SU-DHL-6 (cell line): Measurements from ENCODE around the gene ARMH1.

Experiments
- H2AFZ ChIP-seq: fragments of 200-600 bp; sonication (generic); 2 replicates; pipeline ENCODE4 v1.6.1; 2014; ENCODE audit warnings: low read depth, mild to moderate bottlenecking, moderate library complexity, mixed read lengths, antibody characterized with exemption, low read length; ENCODE audit not compliant: severe bottlenecking
- H3F3A ChIP-seq: fragments of 200-600 bp; shearing (Covaris generic); 2 replicates; pipeline ENCODE4 v1.6.0; 2016; ENCODE audit warnings: antibody characterized with exemption, mild to moderate bottlenecking; ENCODE audit not compliant: insufficient read depth
- H3K27ac ChIP-seq: fragments of 200-600 bp; sonication (generic); 2 replicates; pipeline ENCODE4 v1.5.1; 2016; ENCODE audit warnings: low read depth, mild to moderate bottlenecking, low read length, moderate library complexity, mixed read lengths
- H3K27me3 ChIP-seq: fragments of 200-600 bp; sonication (generic), shearing (Covaris generic); 2 replicates; pipeline ENCODE4 v1.6.0; 2014; ENCODE audit warnings: mild to moderate bottlenecking, low read length
- H3K36me3 ChIP-seq: fragments of 200-600 bp; sonication (generic); 2 replicates; pipeline ENCODE4 v1.6.1; 2014; ENCODE audit warnings: mild to moderate bottlenecking, low read length, mixed read lengths
- H3K4me2 ChIP-seq: fragments of 300-600, 200-600 bp; shearing (Covaris generic), sonication (generic); 2 replicates; pipeline ENCODE4 v1.6.0; 2014; ENCODE audit warnings: low read length, low read depth, mild to moderate bottlenecking; ENCODE audit not compliant: poor library complexity, severe bottlenecking
- H3K4me3 ChIP-seq: fragments of 200-600 bp; sonication (generic); 2 replicates; pipeline ENCODE4 v1.5.1; 2014; ENCODE audit warnings: antibody characterized with exemption, low read length, mild to moderate bottlenecking, mixed read lengths; ENCODE audit not compliant: insufficient read depth, poor library complexity, severe bottlenecking
- H3K79me2 ChIP-seq: fragments of 200-600 bp; sonication (generic); 2 replicates; pipeline ENCODE4 v1.6.1; 2014; ENCODE audit warnings: mild to moderate bottlenecking, low read length, moderate library complexity; ENCODE audit not compliant: insufficient read depth
- H3K9ac ChIP-seq: fragments of 200-600 bp; sonication (generic); 2 replicates; pipeline ENCODE4 v1.7.0; 2014; ENCODE audit warnings: mild to moderate bottlenecking, low read length
- H3K9me2 ChIP-seq: fragments of 200-600 bp; sonication (generic); replicated peaks from 2 replicates; pipeline ENCODE4 v1.6.1; 2014; ENCODE audit warnings: low read length; ENCODE audit not compliant: insufficient read depth
- H3K9me3 ChIP-seq: fragments of 200-600 bp; sonication (generic); 2 replicates; pipeline ENCODE4 v1.6.1; 2014; ENCODE audit warnings: low read length, mixed read lengths; ENCODE audit not compliant: insufficient read depth
- H4K20me1 ChIP-seq: fragments of 200-600 bp; sonication (generic); 2 replicates; pipeline ENCODE4 v1.6.1; 2014; ENCODE audit warnings: low read depth, mild to moderate bottlenecking, antibody characterized with exemption, low read length, moderate library complexity, mixed read lengths
- EZH2phosphoT487 ChIP-seq: fragments of 200-600 bp; sonication (generic), shearing (Covaris generic); conservative IDR thresholded peaks from 2 replicates; pipeline ENCODE4 v1.6.1; 2018; ENCODE audit warnings: mild to moderate bottlenecking, antibody characterized with exemption, low read length, moderate library complexity, mixed read lengths
- TF ChIP-seq, protein P1 (sequence below): fragments of 200-600 bp; sonication (generic); IDR thresholded peaks from one replicate; pipeline ENCODE4 v1.5.1; 2017; ENCODE audit warnings: antibody characterized with exemption, mild to moderate bottlenecking, low read length, moderate library complexity; ENCODE audit not compliant: insufficient read depth, poor library complexity, severe bottlenecking

Gene ARMH1

DNA sequence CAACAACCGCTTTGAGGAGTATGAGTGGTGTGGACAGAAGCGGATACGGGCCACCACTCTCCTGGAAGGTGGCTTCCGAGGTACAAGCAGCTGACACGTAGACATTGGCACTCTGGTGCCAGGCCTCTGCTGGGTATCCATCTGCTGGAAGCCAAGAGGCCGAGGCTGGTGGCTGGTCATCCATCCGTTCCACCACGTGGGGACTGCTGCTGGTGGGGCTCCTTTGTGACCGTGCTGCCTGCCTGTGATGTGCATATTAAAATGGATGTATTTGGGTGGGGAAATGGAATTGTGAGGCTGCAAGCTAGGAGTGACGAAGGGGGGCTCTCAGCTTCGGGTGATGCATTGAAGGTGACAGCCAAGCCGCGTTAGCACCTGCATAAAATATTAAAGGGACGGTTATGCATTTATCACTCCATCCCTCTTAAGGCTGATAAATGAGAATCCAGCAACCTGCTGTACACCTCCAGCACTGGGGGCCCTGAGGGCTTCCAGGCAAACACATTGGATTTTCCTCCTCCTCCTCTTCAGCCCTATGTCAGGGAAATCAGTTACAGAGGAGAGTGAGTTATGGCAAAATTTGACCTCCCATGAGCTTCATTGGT, 38.3 kb upstream of the ARMH1 start:
- H3K9me2 ChIP-seq, result no peaks in the 10 kb centered on the region
- H3K9me3 ChIP-seq, result no peaks in the 10 kb centered on the region
- H3K9ac ChIP-seq, result no peak overlapping the region
- 0 out of 2 replicates have a peak, but pooled peaks cover 1% of the 10 kb centered on the region for H3F3A ChIP-seq
- H3K4me3 ChIP-seq, result no peak overlapping the region
- H4K20me1 ChIP-seq, result no peaks in the 10 kb centered on the region
- TF ChIP-seq EZH2phosphoT487, result no peak
- TF ChIP-seq, protein P1, sequence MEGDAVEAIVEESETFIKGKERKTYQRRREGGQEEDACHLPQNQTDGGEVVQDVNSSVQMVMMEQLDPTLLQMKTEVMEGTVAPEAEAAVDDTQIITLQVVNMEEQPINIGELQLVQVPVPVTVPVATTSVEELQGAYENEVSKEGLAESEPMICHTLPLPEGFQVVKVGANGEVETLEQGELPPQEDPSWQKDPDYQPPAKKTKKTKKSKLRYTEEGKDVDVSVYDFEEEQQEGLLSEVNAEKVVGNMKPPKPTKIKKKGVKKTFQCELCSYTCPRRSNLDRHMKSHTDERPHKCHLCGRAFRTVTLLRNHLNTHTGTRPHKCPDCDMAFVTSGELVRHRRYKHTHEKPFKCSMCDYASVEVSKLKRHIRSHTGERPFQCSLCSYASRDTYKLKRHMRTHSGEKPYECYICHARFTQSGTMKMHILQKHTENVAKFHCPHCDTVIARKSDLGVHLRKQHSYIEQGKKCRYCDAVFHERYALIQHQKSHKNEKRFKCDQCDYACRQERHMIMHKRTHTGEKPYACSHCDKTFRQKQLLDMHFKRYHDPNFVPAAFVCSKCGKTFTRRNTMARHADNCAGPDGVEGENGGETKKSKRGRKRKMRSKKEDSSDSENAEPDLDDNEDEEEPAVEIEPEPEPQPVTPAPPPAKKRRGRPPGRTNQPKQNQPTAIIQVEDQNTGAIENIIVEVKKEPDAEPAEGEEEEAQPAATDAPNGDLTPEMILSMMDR, result no peak
- H3K27ac ChIP-seq, result no peak overlapping the region
- no peaks in the 10 kb centered on the region for H3K27me3 ChIP-seq
- H2AFZ ChIP-seq, result no peak overlapping the region
- H3K4me2 ChIP-seq, result no peak overlapping the region
- H3K36me3 ChIP-seq, result no peaks in the 10 kb centered on the region
- peaks cover 11% of the 10 kb centered on the region; the same call in 1 of the 2 replicates for H3K79me2 ChIP-seq

DNA sequence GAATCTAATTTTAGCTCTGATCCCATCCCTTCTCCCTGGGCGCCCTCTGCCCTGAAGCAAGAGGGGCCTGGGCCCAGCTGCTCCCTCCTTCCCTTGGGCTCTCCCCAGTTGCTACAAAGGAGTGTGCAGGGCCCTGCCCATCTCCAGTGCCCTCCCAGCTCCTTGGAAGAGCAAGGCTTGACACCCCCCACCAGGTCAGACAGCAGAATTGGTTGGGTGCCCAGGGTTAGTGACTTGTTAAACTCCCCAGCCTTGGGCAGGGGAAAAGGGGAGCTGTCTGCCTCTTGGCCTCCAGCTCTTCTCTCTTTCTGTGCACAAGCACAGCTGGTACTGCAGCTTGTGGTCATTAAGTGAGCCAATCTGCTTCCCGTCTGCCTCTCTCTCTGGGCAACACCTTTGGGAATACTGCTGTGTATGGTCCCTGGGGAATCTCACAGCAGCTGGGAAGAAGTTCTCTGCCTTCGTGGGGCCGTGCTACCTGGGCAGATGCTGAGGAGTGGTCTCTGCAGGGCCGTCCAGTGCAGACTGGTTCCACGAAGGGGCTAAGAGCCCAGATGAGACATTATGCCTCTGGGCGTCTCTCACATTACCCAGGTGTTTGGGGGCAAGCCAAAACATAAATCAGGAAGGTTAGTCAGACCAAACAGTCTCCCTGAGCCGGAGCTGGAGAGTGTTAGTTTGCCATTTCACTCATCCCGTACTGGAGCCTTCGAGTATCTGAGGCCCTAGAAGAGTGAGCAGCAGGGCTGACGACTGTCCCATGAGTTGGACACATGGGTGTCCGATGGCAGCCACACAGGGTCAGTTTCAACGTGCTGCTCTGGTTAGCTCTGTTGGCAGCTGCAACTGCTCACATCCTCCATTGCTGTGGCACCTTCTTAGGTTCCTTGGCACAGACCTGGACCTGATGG, 37.6 kb upstream of the ARMH1 start:
- Histone ChIP-seq H2AFZ (no peak overlapping the region), H3K79me2 (peaks cover 11% of the 10 kb centered on the region; the same call in 1 of the 2 replicates), H3K27me3 (no peaks in the 10 kb centered on the region), H3K9me3 (no peaks in the 10 kb centered on the region), H3K36me3 (no peaks in the 10 kb centered on the region), H3K4me3 (no peak overlapping the region), H3K9ac (no peak overlapping the region), H4K20me1 (no peaks in the 10 kb centered on the region), H3K4me2 (no peak overlapping the region), H3K9me2 (no peaks in the 10 kb centered on the region), H3F3A (no peaks in the 10 kb centered on the region), H3K27ac (no peak overlapping the region)
- TF ChIP-seq, protein P1, result no peak
- no peak for TF ChIP-seq EZH2phosphoT487

DNA sequence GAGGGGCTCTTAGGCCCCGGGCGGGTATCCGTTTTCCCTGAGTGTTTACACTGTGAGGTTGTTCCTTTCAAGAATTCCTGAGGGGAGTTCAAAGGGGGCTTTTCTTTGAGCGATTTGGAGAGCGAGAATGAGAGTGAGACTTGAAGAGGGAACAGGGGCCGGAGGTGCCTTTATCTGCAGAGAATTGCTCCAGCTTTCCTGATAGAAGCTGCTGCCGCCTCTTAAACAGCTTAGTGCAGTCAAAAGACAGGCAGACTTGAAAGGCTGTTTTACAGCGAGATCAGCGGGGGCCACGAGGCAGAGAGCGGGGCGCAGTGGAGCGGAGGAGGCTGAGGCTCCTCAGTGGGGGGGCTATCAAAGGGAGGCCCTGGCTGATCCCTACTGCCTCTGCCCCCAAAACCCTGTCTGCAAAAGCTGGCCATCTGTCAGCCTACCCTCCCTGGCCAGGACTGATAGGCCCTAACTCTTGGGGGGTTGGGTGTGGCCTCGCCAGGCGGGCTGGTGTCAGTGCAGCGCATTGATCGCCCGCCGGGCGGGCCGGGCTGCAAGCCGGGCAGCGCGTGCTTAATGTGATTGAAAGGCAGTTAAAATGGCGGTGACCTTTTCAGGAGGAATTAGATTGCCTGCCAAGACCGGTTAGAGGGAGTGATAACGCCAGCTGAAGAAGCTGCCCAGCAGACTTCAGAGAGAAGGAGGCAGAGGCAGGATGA, 36.7 kb upstream of the ARMH1 start:
- Histone ChIP-seq H3K4me2 (no peak overlapping the region), H3K36me3 (no peaks in the 10 kb centered on the region), H3K9ac (no peak overlapping the region)

More for the DNA sequence above, 36.7 kb upstream of the ARMH1 start:
- H3K9me3 ChIP-seq, result no peaks in the 10 kb centered on the region
- no peaks in the 10 kb centered on the region for H3K9me2 ChIP-seq
- no peak overlapping the region for H2AFZ ChIP-seq
- TF ChIP-seq, protein P1, result no peak
- TF ChIP-seq EZH2phosphoT487, result no peak
- no peaks in the 10 kb centered on the region for H3K27me3 ChIP-seq
- H3K79me2 ChIP-seq, result peaks cover 5% of the 10 kb centered on the region; the same call in 1 of the 2 replicates
- H4K20me1 ChIP-seq, result no peaks in the 10 kb centered on the region
- H3F3A ChIP-seq, result no peaks in the 10 kb centered on the region
- H3K4me3 ChIP-seq, result no peak overlapping the region
- H3K27ac ChIP-seq, result no peak overlapping the region
